ENCODE results near the gene NTRK3. TPM values are rescaled to one million over a fixed set of nuclear protein-coding genes. Genes with fewer than 3 reads are reported as not detected.

NTRK3 gene
- total RNA-seq, 5 donors from 2014 or later (not counting 1 experiment from before 2014, with no cell fraction given), result not detected

GRCh38 chr15:88012688-88013087 lies 243.9 kb downstream of the NTRK3 start:
- no peaks in the 10 kb centered on the region for H3K4me1 Mint-ChIP-seq
- CTCF ChIA-PET, result no interaction called here
- POLR2A ChIA-PET, result no interaction called here
- H3K9me3 Mint-ChIP-seq, result no peaks in the 10 kb centered on the region
- H3K36me3 Mint-ChIP-seq, result no peaks in the 10 kb centered on the region
- no peak overlapping the region for H3K27ac ChIP-seq (ENCODE audit: low read length)
- H3K4me1 ChIP-seq (ENCODE audit: control insufficient read depth in 1 of 2, extremely low read depth in 1 of 2, insufficient read depth in 2 of 2, low read length in 2 of 2), result no peaks in the 10 kb centered on the region
- peaks cover 0 to 2% of the 10 kb centered on the region in 2 experiments for H3K27me3 ChIP-seq (replicated peaks in 1 of 2; ENCODE audit: control insufficient read depth in 2 of 2, extremely low read depth in 1 of 2, insufficient read depth in 2 of 2, low read length in 1 of 2)
- H3K9me3 ChIP-seq, result no peaks in the 10 kb centered on the region
- H3K36me3 ChIP-seq (ENCODE audit: control insufficient read depth in 2 of 2, extremely low read depth in 1 of 2, insufficient read depth in 1 of 2, low read length in 1 of 2), result no peaks in the 10 kb centered on the region
- no peak overlapping the region for H3K27ac Mint-ChIP-seq
- H3K4me3 ChIP-seq (ENCODE audit: control insufficient read depth in 1 of 2, extremely low read depth in 1 of 2, low read length in 1 of 2), result no peak overlapping the region
- DNase-seq (no peak), ATAC-seq (replicated peaks in 1 of 4) (no peak)
- H3K4me3 Mint-ChIP-seq, result no peak overlapping the region
- 79% methylated on average over 2 of the region's 7 CpGs for WGBS (ENCODE audit: insufficient coverage)
- H3K27me3 Mint-ChIP-seq, result peaks cover 4 to 9% of the 10 kb centered on the region in 2 donors

- POLR2A ChIA-PET, result no interaction called here
- no peak overlapping the region for H3K4me3 Mint-ChIP-seq
- DNase-seq, result no peak
- no peak for ATAC-seq (replicated peaks in 1 of 4)
- peaks cover 4 to 9% of the 10 kb centered on the region in 2 donors for H3K27me3 Mint-ChIP-seq
- no peak overlapping the region for H3K4me3 ChIP-seq (ENCODE audit: control insufficient read depth in 1 of 2, extremely low read depth in 1 of 2, low read length in 1 of 2)
- WGBS (ENCODE audit: insufficient coverage), result 15% methylated on average over 3 of the region's 4 CpGs
- CTCF ChIA-PET, result no interaction called here
- no peaks in the 10 kb centered on the region for H3K36me3 Mint-ChIP-seq
- H3K27ac ChIP-seq (ENCODE audit: low read length), result no peak overlapping the region
- H3K4me1 Mint-ChIP-seq, result no peaks in the 10 kb centered on the region
- no peaks in the 10 kb centered on the region for H3K4me1 ChIP-seq (ENCODE audit: control insufficient read depth in 1 of 2, extremely low read depth in 1 of 2, insufficient read depth in 2 of 2, low read length in 2 of 2)
- H3K27me3 ChIP-seq (replicated peaks in 1 of 2; ENCODE audit: control insufficient read depth in 2 of 2, extremely low read depth in 1 of 2, insufficient read depth in 2 of 2, low read length in 1 of 2), result peaks cover 0 to 2% of the 10 kb centered on the region in 2 experiments
- H3K36me3 ChIP-seq (ENCODE audit: control insufficient read depth in 2 of 2, extremely low read depth in 1 of 2, insufficient read depth in 1 of 2, low read length in 1 of 2), result no peaks in the 10 kb centered on the region
- H3K27ac Mint-ChIP-seq, result no peak overlapping the region
- no peaks in the 10 kb centered on the region for H3K9me3 ChIP-seq
- H3K9me3 Mint-ChIP-seq, result no peaks in the 10 kb centered on the region
Observed at GRCh38 chr15:88012233-88012632, 244.3 kb downstream of the NTRK3 start.

DNA sequence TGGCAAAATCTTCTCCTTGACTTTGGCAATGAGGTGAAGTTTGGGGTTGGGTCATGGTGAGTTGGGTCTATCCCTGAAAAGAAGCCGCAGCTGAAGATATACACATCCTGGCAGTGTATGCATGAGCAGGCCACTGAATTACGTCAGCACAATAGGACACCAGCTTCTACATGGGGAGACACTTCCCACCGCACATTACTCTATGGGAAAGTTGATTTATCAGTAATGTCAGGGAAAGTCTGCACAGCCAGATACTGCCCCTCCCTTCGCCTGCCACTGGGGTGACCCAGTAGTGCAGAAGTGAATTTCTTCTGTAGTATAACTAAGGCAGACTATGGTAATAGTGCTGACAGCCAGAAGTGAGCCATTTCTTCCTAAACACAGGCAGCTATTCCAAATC lies 245.0 kb downstream of the NTRK3 start:
- no peak overlapping the region for H3K4me3 ChIP-seq (ENCODE audit: control insufficient read depth in 1 of 2, extremely low read depth in 1 of 2, low read length in 1 of 2)
- H3K36me3 ChIP-seq (ENCODE audit: control insufficient read depth in 2 of 2, extremely low read depth in 1 of 2, insufficient read depth in 1 of 2, low read length in 1 of 2), result no peaks in the 10 kb centered on the region
- ChIA-PET CTCF (no interaction called here), POLR2A (no interaction called here)
- H3K9me3 ChIP-seq, result no peaks in the 10 kb centered on the region
- Mint-ChIP-seq H3K27me3 (peaks cover 4 to 9% of the 10 kb centered on the region in 2 donors), H3K4me3 (no peak overlapping the region), H3K36me3 (no peaks in the 10 kb centered on the region), H3K27ac (no peak overlapping the region), H3K9me3 (no peaks in the 10 kb centered on the region), H3K4me1 (no peaks in the 10 kb centered on the region)
- WGBS (ENCODE audit: insufficient coverage), result 92% methylated on average over 2 of the region's 4 CpGs
- ATAC-seq (replicated peaks in 1 of 4) (no peak), DNase-seq (no peak)
- H3K27ac ChIP-seq (ENCODE audit: low read length), result no peak overlapping the region
- H3K27me3 ChIP-seq (replicated peaks in 1 of 2; ENCODE audit: control insufficient read depth in 2 of 2, extremely low read depth in 1 of 2, insufficient read depth in 2 of 2, low read length in 1 of 2), result peaks cover 0 to 2% of the 10 kb centered on the region in 2 experiments
- H3K4me1 ChIP-seq (ENCODE audit: control insufficient read depth in 1 of 2, extremely low read depth in 1 of 2, insufficient read depth in 2 of 2, low read length in 2 of 2), result no peaks in the 10 kb centered on the region

- 67% methylated on average over 1 of the region's 3 CpGs for whole genome bisulfite sequencing (ENCODE audit: insufficient coverage)
- no peaks in the 10 kb centered on the region for H3K4me1 Mint-ChIP-seq
- ChIA-PET CTCF (no interaction called here), POLR2A (no interaction called here)
- Histone ChIP-seq H3K36me3 (ENCODE audit: control insufficient read depth in 2 of 2, extremely low read depth in 1 of 2, insufficient read depth in 1 of 2, low read length in 1 of 2) (no peaks in the 10 kb centered on the region), H3K4me1 (ENCODE audit: control insufficient read depth in 1 of 2, extremely low read depth in 1 of 2, insufficient read depth in 2 of 2, low read length in 2 of 2) (no peaks in the 10 kb centered on the region), H3K4me3 (ENCODE audit: control insufficient read depth in 1 of 2, extremely low read depth in 1 of 2, low read length in 1 of 2) (no peak overlapping the region), H3K27ac (ENCODE audit: low read length) (no peak overlapping the region), H3K27me3 (replicated peaks in 1 of 2; ENCODE audit: control insufficient read depth in 2 of 2, extremely low read depth in 1 of 2, insufficient read depth in 2 of 2, low read length in 1 of 2) (no peaks in the 10 kb centered on the region), H3K9me3 (no peaks in the 10 kb centered on the region)
- ATAC-seq (replicated peaks in 1 of 4) (no peak), DNase-seq (no peak)
- no peak overlapping the region for H3K4me3 Mint-ChIP-seq
- H3K36me3 Mint-ChIP-seq, result no peaks in the 10 kb centered on the region
- H3K27me3 Mint-ChIP-seq, result peaks cover 0 to 5% of the 10 kb centered on the region in 2 donors
- H3K9me3 Mint-ChIP-seq, result no peaks in the 10 kb centered on the region
- H3K27ac Mint-ChIP-seq, result no peak overlapping the region
Observed at GRCh38 chr15:88006146-88006545, 250.4 kb downstream of the NTRK3 start.

DNA sequence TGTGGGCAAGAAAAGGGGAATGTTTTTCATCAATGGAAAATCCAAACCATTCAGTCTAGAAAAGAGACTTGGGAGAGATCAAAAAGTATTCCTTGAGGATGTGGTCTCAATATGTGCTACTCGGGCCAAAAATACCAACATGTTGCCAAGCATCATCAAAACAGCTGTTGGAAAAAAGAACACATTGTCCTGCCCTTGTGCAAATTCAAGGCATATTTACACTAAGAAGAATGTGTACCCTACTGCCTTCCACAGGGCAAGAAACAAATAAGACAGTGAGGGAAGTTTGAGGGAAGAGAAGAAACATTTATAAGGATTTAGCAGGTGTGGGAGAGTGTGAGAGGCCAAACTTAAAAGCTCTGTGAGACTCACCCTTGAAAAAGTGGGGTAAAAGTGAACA lies 252.1 kb downstream of the NTRK3 start:
- Histone ChIP-seq H3K9me3 (no peaks in the 10 kb centered on the region), H3K4me3 (ENCODE audit: control insufficient read depth in 1 of 2, extremely low read depth in 1 of 2, low read length in 1 of 2) (no peak overlapping the region), H3K27ac (ENCODE audit: low read length) (no peak overlapping the region), H3K27me3 (replicated peaks in 1 of 2; ENCODE audit: control insufficient read depth in 2 of 2, extremely low read depth in 1 of 2, insufficient read depth in 2 of 2, low read length in 1 of 2) (no peaks in the 10 kb centered on the region), H3K36me3 (ENCODE audit: control insufficient read depth in 2 of 2, extremely low read depth in 1 of 2, insufficient read depth in 1 of 2, low read length in 1 of 2) (no peaks in the 10 kb centered on the region), H3K4me1 (ENCODE audit: control insufficient read depth in 1 of 2, extremely low read depth in 1 of 2, insufficient read depth in 2 of 2, low read length in 2 of 2) (no peaks in the 10 kb centered on the region)
- peaks cover 0 to 5% of the 10 kb centered on the region in 2 donors for H3K27me3 Mint-ChIP-seq
- no peak for ATAC-seq (replicated peaks in 1 of 4)
- CTCF ChIA-PET, result no interaction called here
- no peak overlapping the region for H3K4me3 Mint-ChIP-seq
- no peaks in the 10 kb centered on the region for H3K9me3 Mint-ChIP-seq
- H3K36me3 Mint-ChIP-seq, result no peaks in the 10 kb centered on the region
- H3K27ac Mint-ChIP-seq, result no peak overlapping the region
- DNase-seq, result no peak
- H3K4me1 Mint-ChIP-seq, result no peaks in the 10 kb centered on the region
- POLR2A ChIA-PET, result no interaction called here
- no CpG with 5 or more reads among the region's 1 CpG for WGBS (ENCODE audit: insufficient coverage)

- Histone ChIP-seq H3K36me3 (ENCODE audit: control insufficient read depth in 2 of 2, extremely low read depth in 1 of 2, insufficient read depth in 1 of 2, low read length in 1 of 2) (no peaks in the 10 kb centered on the region), H3K4me1 (ENCODE audit: control insufficient read depth in 1 of 2, extremely low read depth in 1 of 2, insufficient read depth in 2 of 2, low read length in 2 of 2) (no peaks in the 10 kb centered on the region), H3K27ac (ENCODE audit: low read length) (no peak overlapping the region), H3K4me3 (ENCODE audit: control insufficient read depth in 1 of 2, extremely low read depth in 1 of 2, low read length in 1 of 2) (no peak overlapping the region), H3K27me3 (replicated peaks in 1 of 2; ENCODE audit: control insufficient read depth in 2 of 2, extremely low read depth in 1 of 2, insufficient read depth in 2 of 2, low read length in 1 of 2) (no peaks in the 10 kb centered on the region), H3K9me3 (no peaks in the 10 kb centered on the region)
- ChIA-PET CTCF (no interaction called here), POLR2A (no interaction called here)
- H3K4me3 Mint-ChIP-seq, result no peak overlapping the region
- H3K36me3 Mint-ChIP-seq, result no peaks in the 10 kb centered on the region
- 80% methylated on average over 1 of the region's 2 CpGs for WGBS (ENCODE audit: insufficient coverage)
- no peak for DNase-seq
- H3K4me1 Mint-ChIP-seq, result no peaks in the 10 kb centered on the region
- H3K27ac Mint-ChIP-seq, result no peak overlapping the region
- H3K27me3 Mint-ChIP-seq, result peaks cover 0 to 4% of the 10 kb centered on the region in 2 donors
- ATAC-seq (replicated peaks in 1 of 4), result no peak
- H3K9me3 Mint-ChIP-seq, result no peaks in the 10 kb centered on the region
Observed at GRCh38 chr15:88003541-88004327, 252.8 kb downstream of the NTRK3 start.

DNA sequence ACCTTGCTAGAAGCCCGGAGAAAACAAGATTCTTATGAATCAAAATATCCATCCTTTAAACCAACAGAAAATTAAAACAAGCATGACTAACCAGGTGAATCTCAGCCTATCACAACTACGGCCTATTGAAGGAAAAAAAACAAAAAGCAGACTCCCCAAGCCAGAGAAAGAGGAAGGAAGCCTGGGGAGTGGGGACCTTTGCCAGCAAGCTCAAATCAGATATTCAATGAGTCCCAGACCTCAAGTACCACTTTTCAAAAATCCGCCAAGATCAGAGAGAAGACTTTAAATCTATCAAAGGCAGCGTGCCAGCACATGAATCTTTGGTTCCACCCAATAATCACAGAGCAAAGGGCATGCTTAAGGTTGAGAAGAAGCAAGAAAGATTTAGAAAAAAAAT lies 253.8 kb downstream of the NTRK3 start:
- ChIA-PET CTCF (no interaction called here), POLR2A (no interaction called here)
- Mint-ChIP-seq H3K36me3 (no peaks in the 10 kb centered on the region), H3K9me3 (no peaks in the 10 kb centered on the region), H3K4me1 (no peaks in the 10 kb centered on the region), H3K4me3 (no peak overlapping the region), H3K27me3 (peaks cover 0 to 2% of the 10 kb centered on the region in 2 donors), H3K27ac (no peak overlapping the region)
- H3K27me3 ChIP-seq (replicated peaks in 1 of 2; ENCODE audit: control insufficient read depth in 2 of 2, extremely low read depth in 1 of 2, insufficient read depth in 2 of 2, low read length in 1 of 2), result no peaks in the 10 kb centered on the region
- no peak for DNase-seq
- no peaks in the 10 kb centered on the region for H3K9me3 ChIP-seq
- no peak overlapping the region for H3K4me3 ChIP-seq (ENCODE audit: control insufficient read depth in 1 of 2, extremely low read depth in 1 of 2, low read length in 1 of 2)
- 0% methylated on average over 1 of the region's 4 CpGs for WGBS (ENCODE audit: insufficient coverage)
- ATAC-seq (replicated peaks in 1 of 4), result no peak
- H3K27ac ChIP-seq (ENCODE audit: low read length), result no peak overlapping the region
- H3K36me3 ChIP-seq (ENCODE audit: control insufficient read depth in 2 of 2, extremely low read depth in 1 of 2, insufficient read depth in 1 of 2, low read length in 1 of 2), result no peaks in the 10 kb centered on the region
- no peaks in the 10 kb centered on the region for H3K4me1 ChIP-seq (ENCODE audit: control insufficient read depth in 1 of 2, extremely low read depth in 1 of 2, insufficient read depth in 2 of 2, low read length in 2 of 2)
